Tibial artery (tissue), 4 donors: Measurements from ENCODE around the gene EIF4E3.

Source experiments
- DNase-seq, 2 donors: peaks; one replicate each; pipeline ENCODE4 v3.0.0-alpha.2; 2019
- H3K27ac ChIP-seq, 2 donors: fragments of 200-600 bp; sonication (generic) in 1 of 2; 1 replicate in 1 of 2; 2 replicates in 1 of 2; pipeline ENCODE4 v1.5.1; 2018 to 2019; ENCODE audit warnings: mild to moderate bottlenecking in 1 of 2
- H3K27me3 ChIP-seq, 2 donors: fragments of 200-600 bp; sonication (generic) in 1 of 2; one replicate each; pipeline versions ENCODE4 v1.5.1 to v1.6.0; 2016 to 2019
- H3K36me3 ChIP-seq, 3 donors: fragments of 200-600 bp; sonication (generic) in 2 of 3; one replicate each; pipeline ENCODE4 v1.5.1; 2016 to 2019; ENCODE audit warnings: mild to moderate bottlenecking in 2 of 3
- H3K4me1 ChIP-seq, 4 donors: fragments of 200-600 bp; sonication (generic) in 2 of 4; 1 replicate in 3 of 4; 2 replicates in 1 of 4; pipeline ENCODE4 v1.5.1; 2016 to 2019
- H3K4me3 ChIP-seq, 2 donors: fragments of 200-600 bp; sonication (generic) in 1 of 2; 1 replicate in 1 of 2; 2 replicates in 1 of 2; pipeline ENCODE4 v1.5.1; 2018 to 2019; ENCODE audit warnings: mild to moderate bottlenecking in 2 of 2
- H3K9me3 ChIP-seq, 3 donors: fragments of 200-600 bp; sonication (generic) in 1 of 3; one replicate each; pipeline ENCODE4 v1.5.1; 2016 to 2019
- intact Hi-C: fragments of 100-400 bp; cut with DNase I; formaldehyde crosslinking; loops from one replicate; pipeline ENCODE4 v1.15.0; 2023; ENCODE audit warnings: low total_unique reads
- TF ChIP-seq, protein P1 (sequence below), 2 experiments: fragments of 200-600 bp in 1 of 2; fragments of 450-650 bp in 1 of 2; IDR thresholded peaks; one replicate each; pipeline ENCODE4 v1.5.1; 2017 to 2019; ENCODE audit warnings: antibody characterized with exemption in 2 of 2, mild to moderate bottlenecking in 1 of 2, moderate library complexity in 1 of 2

EIF4E3 gene

DNA sequence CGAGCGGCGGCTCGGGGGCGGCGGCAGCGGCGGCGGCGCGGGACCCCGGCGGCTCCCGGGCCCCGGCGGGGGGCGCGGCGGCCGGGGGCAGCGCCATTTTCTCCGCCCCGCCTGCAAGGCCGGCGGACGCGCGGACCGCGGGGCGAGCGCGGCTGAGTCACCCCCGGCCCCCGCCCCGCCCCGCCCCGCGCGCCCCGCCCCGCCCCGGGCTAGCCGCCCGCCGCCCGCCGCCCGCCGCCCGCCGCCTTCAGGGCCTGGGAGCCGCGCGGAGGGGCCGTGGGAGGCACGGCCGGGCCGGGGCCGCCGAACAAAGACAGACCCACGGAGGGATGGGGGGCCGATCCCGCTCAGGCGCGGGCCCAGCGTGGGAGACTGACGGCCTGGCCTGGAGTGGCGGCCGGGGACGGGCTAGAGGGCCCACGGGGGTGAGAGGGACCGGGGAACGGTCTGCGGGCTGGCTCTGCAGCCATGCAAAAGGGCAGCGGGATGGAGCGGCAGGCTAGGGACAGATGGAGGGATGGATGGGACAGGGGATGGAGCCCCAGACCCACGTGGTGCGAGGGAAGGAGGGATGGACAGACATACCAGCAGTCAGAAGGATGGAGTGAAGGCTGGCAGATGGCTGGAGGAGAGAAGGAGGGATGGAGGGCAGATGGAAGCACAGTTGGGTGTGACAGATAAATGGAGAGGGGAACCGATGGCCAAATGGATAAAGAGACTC lies at the start of gene EIF4E3:
TSS of gene EIF4E3 (minus strand) at position 132 of the 721 bp plus-strand sequence. CDS start at position 97, 35 bp downstream.
- no peaks in the 10 kb centered on the region for H3K9me3 ChIP-seq
- H3K4me3 ChIP-seq: peak within 1 kb of the TSS; percentile 72 to 94
- peak within 1 kb of the TSS; percentile 73 to 76 for H3K27ac ChIP-seq
- intact Hi-C loops: loop anchor here (10.0 kb wide), 3 partner anchors 229 to 1099 kb away; no protein-coding TSS in a partner anchor
- H3K36me3 ChIP-seq: no peaks in the 10 kb centered on the region
- DNase-seq: no peak
- TF ChIP-seq, protein P1, sequence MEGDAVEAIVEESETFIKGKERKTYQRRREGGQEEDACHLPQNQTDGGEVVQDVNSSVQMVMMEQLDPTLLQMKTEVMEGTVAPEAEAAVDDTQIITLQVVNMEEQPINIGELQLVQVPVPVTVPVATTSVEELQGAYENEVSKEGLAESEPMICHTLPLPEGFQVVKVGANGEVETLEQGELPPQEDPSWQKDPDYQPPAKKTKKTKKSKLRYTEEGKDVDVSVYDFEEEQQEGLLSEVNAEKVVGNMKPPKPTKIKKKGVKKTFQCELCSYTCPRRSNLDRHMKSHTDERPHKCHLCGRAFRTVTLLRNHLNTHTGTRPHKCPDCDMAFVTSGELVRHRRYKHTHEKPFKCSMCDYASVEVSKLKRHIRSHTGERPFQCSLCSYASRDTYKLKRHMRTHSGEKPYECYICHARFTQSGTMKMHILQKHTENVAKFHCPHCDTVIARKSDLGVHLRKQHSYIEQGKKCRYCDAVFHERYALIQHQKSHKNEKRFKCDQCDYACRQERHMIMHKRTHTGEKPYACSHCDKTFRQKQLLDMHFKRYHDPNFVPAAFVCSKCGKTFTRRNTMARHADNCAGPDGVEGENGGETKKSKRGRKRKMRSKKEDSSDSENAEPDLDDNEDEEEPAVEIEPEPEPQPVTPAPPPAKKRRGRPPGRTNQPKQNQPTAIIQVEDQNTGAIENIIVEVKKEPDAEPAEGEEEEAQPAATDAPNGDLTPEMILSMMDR (IDR thresholded peaks at IDR 0.05): no peak
- H3K27me3 ChIP-seq: no peaks in the 10 kb centered on the region
- H3K4me1 ChIP-seq: peaks cover 0 to 17% (median 16%) of the 10 kb centered on the region in 4 donors

DNA sequence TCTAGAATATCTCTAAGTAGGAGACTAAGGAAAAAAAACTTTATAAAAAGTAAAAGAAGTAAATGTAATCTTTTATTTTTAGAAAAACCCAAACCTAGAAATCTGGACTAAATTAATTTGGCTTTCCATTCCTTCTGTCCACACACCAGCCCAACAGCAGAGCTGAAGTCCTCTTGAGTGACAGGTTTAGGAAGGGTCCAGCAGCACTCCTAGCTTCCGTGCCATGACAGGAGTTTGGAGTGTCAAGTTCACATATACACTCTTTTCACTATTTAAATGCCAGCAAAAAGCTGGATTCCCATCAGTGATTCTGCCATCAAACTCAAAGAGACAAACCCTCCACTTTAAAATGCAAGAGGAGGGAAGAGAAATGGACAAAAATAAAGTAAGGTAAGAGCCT lies 46.7 kb upstream of the EIF4E3 start:
- no peak for DNase-seq
- Histone ChIP-seq H3K4me1 (no peaks in the 10 kb centered on the region), H3K27ac (no peak overlapping the region), H3K27me3 (peaks cover 0 to 44% of the 10 kb centered on the region in 2 donors), H3K4me3 (no peak overlapping the region), H3K36me3 (no peaks in the 10 kb centered on the region), H3K9me3 (no peaks in the 10 kb centered on the region)
- intact Hi-C loops: no loop called here
- TF ChIP-seq, protein P1 (IDR thresholded peaks at IDR 0.05): no peak

DNA sequence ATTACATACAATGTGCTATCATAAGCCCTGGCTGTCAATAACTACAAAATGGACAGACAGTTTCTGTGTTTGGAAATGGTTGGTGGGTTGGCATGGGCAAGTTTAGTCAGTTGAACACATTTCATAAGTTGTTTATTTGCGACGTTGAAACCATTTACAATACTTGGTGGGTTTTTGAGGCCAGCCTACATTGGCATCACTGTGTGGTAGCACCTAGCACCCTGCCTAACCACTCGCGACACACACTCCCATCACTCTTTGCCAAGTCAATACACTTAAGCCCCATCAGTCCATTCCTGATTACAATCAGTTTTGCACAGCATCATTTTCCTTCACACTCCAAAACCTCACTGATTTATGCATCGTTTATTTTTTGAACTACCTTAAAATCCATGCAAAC lies 45.9 kb upstream of the EIF4E3 start:
- no peak overlapping the region for H3K27ac ChIP-seq
- TF ChIP-seq, protein P1 (IDR thresholded peaks at IDR 0.05): no peak
- DNase-seq: no peak
- no peaks in the 10 kb centered on the region for H3K4me1 ChIP-seq
- intact Hi-C loops: no loop called here
- H3K9me3 ChIP-seq: no peaks in the 10 kb centered on the region
- H3K27me3 ChIP-seq: peaks cover 0 to 38% of the 10 kb centered on the region in 2 donors
- H3K36me3 ChIP-seq: no peaks in the 10 kb centered on the region
- H3K4me3 ChIP-seq: no peak overlapping the region

DNA sequence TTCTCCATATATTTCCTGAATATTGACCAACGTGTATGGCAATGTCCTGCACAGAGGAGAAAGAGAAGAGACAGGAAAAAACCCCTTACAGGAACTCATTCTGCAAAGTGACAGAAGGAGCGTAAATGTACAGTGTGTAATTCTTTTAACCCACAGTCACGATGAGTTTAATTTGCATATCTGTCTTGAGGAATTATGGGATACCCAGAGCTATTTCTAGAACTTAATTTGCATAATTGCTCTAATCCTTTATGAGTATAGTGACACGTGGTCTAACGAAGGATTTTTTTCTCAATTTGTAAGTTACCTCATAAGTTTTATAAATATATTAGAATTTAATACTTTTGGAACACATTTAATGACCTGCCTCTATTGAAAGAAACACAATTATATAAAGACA lies 38.2 kb upstream of the EIF4E3 start:
- intact Hi-C loops: no loop called here
- Histone ChIP-seq H3K4me3 (no peak overlapping the region), H3K27ac (no peak overlapping the region), H3K27me3 (peaks cover 0 to 33% of the 10 kb centered on the region in 2 donors), H3K4me1 (no peaks in the 10 kb centered on the region), H3K36me3 (no peaks in the 10 kb centered on the region), H3K9me3 (no peaks in the 10 kb centered on the region)
- TF ChIP-seq, protein P1 (IDR thresholded peaks at IDR 0.05): no peak
- no peak for DNase-seq

DNA sequence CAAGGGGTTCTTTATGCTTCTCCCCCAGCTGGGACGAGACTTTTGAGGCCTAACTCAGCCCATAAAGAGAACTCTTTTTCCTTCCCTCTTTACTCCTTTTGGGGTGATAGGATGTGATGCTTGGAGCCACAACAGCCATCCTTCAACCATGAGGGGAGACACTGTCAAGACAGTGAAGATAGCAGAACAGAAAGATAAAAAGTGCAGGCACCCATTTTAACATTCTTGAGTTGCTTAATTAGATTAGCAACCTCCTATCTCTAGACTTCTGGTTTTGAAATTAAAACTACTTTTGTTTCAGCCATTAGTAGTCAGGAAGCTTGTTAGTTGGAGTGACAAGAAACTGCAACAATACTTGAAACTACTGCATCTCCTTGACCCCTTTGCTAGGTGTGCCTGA lies 34.9 kb upstream of the EIF4E3 start:
- no peak overlapping the region for H3K27ac ChIP-seq
- TF ChIP-seq, protein P1 (IDR thresholded peaks at IDR 0.05): no peak
- H3K4me3 ChIP-seq: no peak overlapping the region
- H3K4me1 ChIP-seq: peaks cover 0 to 1% (median 0%) of the 10 kb centered on the region in 4 donors
- H3K9me3 ChIP-seq: no peaks in the 10 kb centered on the region
- intact Hi-C loops: no loop called here
- no peaks in the 10 kb centered on the region for H3K36me3 ChIP-seq
- peaks cover 0 to 40% of the 10 kb centered on the region in 2 donors for H3K27me3 ChIP-seq
- no peak for DNase-seq
